ENCODE results near the gene DNAH9.

DNAH9 gene

GRCh38 chr17:11557727-11558452 is 40.4 kb upstream of the DNAH9 start:
- Histone ChIP-seq H3K79me2 (ENCODE audit: insufficient read depth, low read length) (no peaks in the 10 kb centered on the region), H4K20me1 (ENCODE audit: insufficient read depth, low read length) (no peaks in the 10 kb centered on the region), H3K9ac (ENCODE audit: low read depth, low read length) (no peak overlapping the region), H2AFZ (ENCODE audit: low read depth, low read length) (no peak overlapping the region), H3K27ac (ENCODE audit: low read length) (no peak overlapping the region), H3K36me3 (ENCODE audit: insufficient read depth, low read length) (no peaks in the 10 kb centered on the region), H3K4me2 (ENCODE audit: insufficient read depth, low read length) (no peak overlapping the region), H3K9me3 (ENCODE audit: insufficient read depth, low read length, severe bottlenecking) (no peaks in the 10 kb centered on the region), H3K4me1 (ENCODE audit: insufficient read depth, low read length) (no peaks in the 10 kb centered on the region), H3K4me3 (ENCODE audit: low read depth in 1 of 2, low read length in 2 of 2) (no peak overlapping the region), H3K27me3 (ENCODE audit: insufficient read depth, low read length, poor library complexity) (no peaks in the 10 kb centered on the region)
- TF ChIP-seq CTCF (IDR thresholded peaks at IDR 0.05; ENCODE audit: borderline replicate concordance, extremely low read depth, low read length, poor library complexity, severe bottlenecking) (no peak), EZH2 (IDR thresholded peaks at IDR 0.05; ENCODE audit: borderline replicate concordance, low read depth, low read length, severe bottlenecking) (no peak)
- ATAC-seq (ENCODE audit: insufficient read depth, low read depth): no peak
- no peak for DNase-seq

- Histone ChIP-seq H3K27ac (ENCODE audit: low read length) (no peak overlapping the region), H2AFZ (ENCODE audit: low read depth, low read length) (no peak overlapping the region), H3K79me2 (ENCODE audit: insufficient read depth, low read length) (no peaks in the 10 kb centered on the region), H3K4me3 (ENCODE audit: low read depth in 1 of 2, low read length in 2 of 2) (no peak overlapping the region), H3K9me3 (ENCODE audit: insufficient read depth, low read length, severe bottlenecking) (no peaks in the 10 kb centered on the region), H3K4me2 (ENCODE audit: insufficient read depth, low read length) (no peak overlapping the region), H3K4me1 (ENCODE audit: insufficient read depth, low read length) (no peaks in the 10 kb centered on the region), H4K20me1 (ENCODE audit: insufficient read depth, low read length) (no peaks in the 10 kb centered on the region), H3K36me3 (ENCODE audit: insufficient read depth, low read length) (no peaks in the 10 kb centered on the region), H3K27me3 (ENCODE audit: insufficient read depth, low read length, poor library complexity) (no peaks in the 10 kb centered on the region), H3K9ac (ENCODE audit: low read depth, low read length) (no peak overlapping the region)
- no peak for TF ChIP-seq EZH2 (IDR thresholded peaks at IDR 0.05; ENCODE audit: borderline replicate concordance, low read depth, low read length, severe bottlenecking)
- ATAC-seq (ENCODE audit: insufficient read depth, low read depth) (no peak), DNase-seq (no peak)
These were observed 39.5 kb upstream of the DNAH9 start for GRCh38 chr17:11558681-11559234.

- Histone ChIP-seq H3K79me2 (ENCODE audit: insufficient read depth, low read length) (no peaks in the 10 kb centered on the region), H3K4me1 (ENCODE audit: insufficient read depth, low read length) (no peaks in the 10 kb centered on the region), H3K4me2 (ENCODE audit: insufficient read depth, low read length) (no peak overlapping the region), H2AFZ (ENCODE audit: low read depth, low read length) (no peak overlapping the region), H3K36me3 (ENCODE audit: insufficient read depth, low read length) (no peaks in the 10 kb centered on the region), H3K9me3 (ENCODE audit: insufficient read depth, low read length, severe bottlenecking) (no peaks in the 10 kb centered on the region), H3K9ac (ENCODE audit: low read depth, low read length) (no peak overlapping the region), H4K20me1 (ENCODE audit: insufficient read depth, low read length) (no peaks in the 10 kb centered on the region), H3K4me3 (ENCODE audit: low read depth in 1 of 2, low read length in 2 of 2) (no peak overlapping the region), H3K27me3 (ENCODE audit: insufficient read depth, low read length, poor library complexity) (no peaks in the 10 kb centered on the region), H3K27ac (ENCODE audit: low read length) (no peak overlapping the region)
- DNase-seq (no peak), ATAC-seq (ENCODE audit: insufficient read depth, low read depth) (no peak)
- TF ChIP-seq EZH2 (IDR thresholded peaks at IDR 0.05; ENCODE audit: borderline replicate concordance, low read depth, low read length, severe bottlenecking) (no peak), CTCF (IDR thresholded peaks at IDR 0.05; ENCODE audit: borderline replicate concordance, extremely low read depth, low read length, poor library complexity, severe bottlenecking) (no peak)
These were observed 38.7 kb upstream of the DNAH9 start for GRCh38 chr17:11559601-11560000.

GRCh38 chr17:11561281-11561680 is 37.0 kb upstream of the DNAH9 start:
- Histone ChIP-seq H3K27ac (ENCODE audit: low read length) (no peak overlapping the region), H3K4me3 (ENCODE audit: low read depth in 1 of 2, low read length in 2 of 2) (no peak overlapping the region), H3K4me2 (ENCODE audit: insufficient read depth, low read length) (no peak overlapping the region), H3K79me2 (ENCODE audit: insufficient read depth, low read length) (no peaks in the 10 kb centered on the region), H4K20me1 (ENCODE audit: insufficient read depth, low read length) (no peaks in the 10 kb centered on the region), H3K27me3 (ENCODE audit: insufficient read depth, low read length, poor library complexity) (no peaks in the 10 kb centered on the region), H3K4me1 (ENCODE audit: insufficient read depth, low read length) (no peaks in the 10 kb centered on the region), H2AFZ (ENCODE audit: low read depth, low read length) (no peak overlapping the region), H3K36me3 (ENCODE audit: insufficient read depth, low read length) (no peaks in the 10 kb centered on the region), H3K9ac (ENCODE audit: low read depth, low read length) (no peak overlapping the region), H3K9me3 (ENCODE audit: insufficient read depth, low read length, severe bottlenecking) (no peaks in the 10 kb centered on the region)
- TF ChIP-seq EZH2 (IDR thresholded peaks at IDR 0.05; ENCODE audit: borderline replicate concordance, low read depth, low read length, severe bottlenecking): no peak
- TF ChIP-seq CTCF (IDR thresholded peaks at IDR 0.05; ENCODE audit: borderline replicate concordance, extremely low read depth, low read length, poor library complexity, severe bottlenecking): no peak
- DNase-seq (no peak), ATAC-seq (ENCODE audit: insufficient read depth, low read depth) (no peak)

All from DND-41 (cell line).